HepG2 (cell line): ENCODE data around the gene ZBTB47. TPM values are rescaled to one million over a fixed set of nuclear protein-coding genes. Genes with fewer than 3 reads are reported as not detected.

Experiments used
- ARNTL ChIP-seq: sonication (generic); formaldehyde crosslinking; IDR thresholded peaks from 2 replicates; pipeline ENCODE4 v1.4.0; 2020; ENCODE audit warnings: mild to moderate bottlenecking, missing genetic modification reagents
- CBX2 ChIP-seq, 2 experiments: fragments of 200-600 bp in 1 of 2; sonication (generic); formaldehyde crosslinking in 1 of 2; IDR thresholded peaks; 2 replicates each; pipeline versions ENCODE4 v1.7.0 to v1.8.1; 2018 to 2022; ENCODE audit warnings: low read depth in 2 of 2, low read length in 1 of 2, mild to moderate bottlenecking in 1 of 2, missing genetic modification reagents in 1 of 2
- CENPT ChIP-seq: sonication (generic); formaldehyde crosslinking; IDR thresholded peaks from 2 replicates; pipeline ENCODE4 v1.8.0; 2022; ENCODE audit warnings: low read depth, mild to moderate bottlenecking, moderate library complexity, missing genetic modification reagents
- DBP ChIP-seq: sonication (generic); formaldehyde crosslinking; IDR thresholded peaks from 2 replicates; pipeline ENCODE4 v1.4.0; 2020; ENCODE audit warnings: missing genetic modification reagents; ENCODE audit errors: not compliant biosample characterization
- DNMT1 ChIP-seq: sonication (generic); formaldehyde crosslinking; IDR thresholded peaks from 2 replicates; pipeline ENCODE4 v1.5.1; 2020; ENCODE audit warnings: mild to moderate bottlenecking, missing genetic modification reagents
- DPF2 ChIP-seq: sonication (generic); formaldehyde crosslinking; IDR thresholded peaks from 2 replicates; pipeline ENCODE4 v1.4.0; 2020; ENCODE audit warnings: mild to moderate bottlenecking, low read depth, missing genetic modification reagents, borderline replicate concordance
- LBX2 ChIP-seq: sonication (generic); formaldehyde crosslinking; IDR thresholded peaks from 2 replicates; pipeline ENCODE4 v1.5.0; 2020; ENCODE audit warnings: missing genetic modification reagents, mild to moderate bottlenecking, borderline replicate concordance
- MXD1 ChIP-seq: sonication (generic); formaldehyde crosslinking; IDR thresholded peaks from 2 replicates; pipeline ENCODE4 v1.4.0; 2020; ENCODE audit warnings: mild to moderate bottlenecking, missing genetic modification reagents
- MXD4 ChIP-seq: IDR thresholded peaks from 2 replicates; pipeline ENCODE4 v1.6.1; 2016; ENCODE audit warnings: mild to moderate bottlenecking, missing biosample characterization, missing genetic modification reagents
- NRL ChIP-seq: sonication (generic); formaldehyde crosslinking; IDR thresholded peaks from 2 replicates; pipeline ENCODE4 v1.5.0; 2020; ENCODE audit warnings: missing genetic modification reagents, mild to moderate bottlenecking, moderate library complexity, borderline replicate concordance
- POGZ ChIP-seq: sonication (generic); formaldehyde crosslinking; IDR thresholded peaks from 2 replicates; pipeline ENCODE4 v1.4.0; 2020; ENCODE audit warnings: mild to moderate bottlenecking, missing genetic modification reagents
- SPEN ChIP-seq: sonication (generic); formaldehyde crosslinking; IDR thresholded peaks from 2 replicates; pipeline ENCODE4 v1.5.1; 2020; ENCODE audit warnings: low read depth, mild to moderate bottlenecking, missing genetic modification reagents
- SRF ChIP-seq: IDR thresholded peaks from 2 replicates; pipeline ENCODE4 v1.6.1; 2011; ENCODE audit warnings: mild to moderate bottlenecking, low read depth, low read length, moderate library complexity
- TEAD3 ChIP-seq: optimal IDR thresholded peaks from 2 replicates; pipeline ENCODE3; 2016; ENCODE audit warnings: borderline replicate concordance
- ZNF230 ChIP-seq: sonication (generic); formaldehyde crosslinking; IDR thresholded peaks from 2 replicates; pipeline ENCODE4 v1.4.0; 2020; ENCODE audit warnings: mild to moderate bottlenecking, missing genetic modification reagents
- ZNF263 ChIP-seq: sonication (generic); formaldehyde crosslinking; IDR thresholded peaks from 2 replicates; pipeline ENCODE4 v1.4.0; 2020; ENCODE audit warnings: missing genetic modification reagents
- ZNF317 ChIP-seq: sonication (generic); formaldehyde crosslinking; IDR thresholded peaks from 2 replicates; pipeline ENCODE4 v1.5.0; 2020; ENCODE audit warnings: mild to moderate bottlenecking, missing genetic modification reagents
- ZNF337 ChIP-seq: sonication (generic); formaldehyde crosslinking; IDR thresholded peaks from 2 replicates; pipeline ENCODE4 v1.5.1; 2020; ENCODE audit warnings: missing genetic modification reagents, low read depth, mild to moderate bottlenecking, borderline replicate concordance
- polyA plus RNA-seq, 8 experiments: library from polyadenylated mRNA; depleted of rRNA in 3 of 8; stranded (reverse) in 7 of 8; unstranded in 1 of 8; fragments of >200 nt; fragmentation: Illumina TruSeq in 4 of 8; extraction: Trizol in 4 of 8; gene quantifications; 2 replicates each; pipeline versions ENCODE4 v1.2.1 to v1.2.3, GENCODE V29; 2011 to 2016; ENCODE audit warnings: low read depth in 4 of 8, missing spikeins in 1 of 8, mixed read lengths in 1 of 8; ENCODE audit not compliant: insufficient read depth in 1 of 8
- total RNA-seq, 5 experiments: library from RNA; depleted of rRNA; stranded (reverse); fragments of >200 nt; fragmentation: Illumina TruSeq; extraction: Trizol; gene quantifications; 2 replicates each; pipeline ENCODE4 v1.2.3, GENCODE V29; 2016; ENCODE audit warnings: low read depth in 1 of 5
- TF ChIP-seq, protein P1 (sequence below): sonication (generic); formaldehyde crosslinking; IDR thresholded peaks from 2 replicates; pipeline ENCODE4 v1.5.0; 2020; ENCODE audit warnings: missing genetic modification reagents
- TF ChIP-seq, protein P2 (sequence below): sonication (generic); formaldehyde crosslinking; IDR thresholded peaks from 2 replicates; pipeline ENCODE4 v1.8.1; 2022; ENCODE audit warnings: low read depth, mild to moderate bottlenecking, missing genetic modification reagents
- TF ChIP-seq, protein P3 (sequence below): sonication (generic); formaldehyde crosslinking; IDR thresholded peaks from 2 replicates; pipeline ENCODE4 v1.5.0; 2020; ENCODE audit warnings: mild to moderate bottlenecking, missing genetic modification reagents

The ZBTB47 gene
- total and polyA plus RNA-seq, 2 of the 13 experiments (the other 11 are each of a cell fraction or from before 2014, with no cell fraction given) = 1.5 to 3.1 TPM

- peak; percentile 96 for TF ChIP-seq DBP (CRISPR knock-in tag)
- TF ChIP-seq ZNF337 (CRISPR knock-in tag) = peak; percentile 45; the same call in 1 of the 2 replicates
- TF ChIP-seq DPF2 (CRISPR knock-in tag) = no peak
- TF ChIP-seq, protein P1, sequence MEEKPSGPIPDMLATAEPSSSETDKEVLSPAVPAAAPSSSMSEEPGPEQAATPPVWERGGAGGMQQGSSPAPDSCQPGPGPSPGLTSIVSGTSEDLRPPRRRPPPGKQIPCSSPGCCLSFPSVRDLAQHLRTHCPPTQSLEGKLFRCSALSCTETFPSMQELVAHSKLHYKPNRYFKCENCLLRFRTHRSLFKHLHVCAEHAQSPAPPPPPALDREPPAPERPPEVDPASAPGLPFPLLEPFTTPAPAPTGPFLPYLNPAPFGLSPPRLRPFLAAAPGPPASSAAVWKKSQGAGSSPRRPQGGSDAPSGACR (CRISPR knock-in tag) = no peak
- peak; percentile 66; the same call in 1 of the 2 replicates for TF ChIP-seq ARNTL (CRISPR knock-in tag)
- TF ChIP-seq POGZ (CRISPR knock-in tag) = no peak
- TF ChIP-seq SPEN (CRISPR knock-in tag) = no peak
- peak; percentile 60; the same call in 1 of the 2 replicates for TF ChIP-seq MXD4 (CRISPR knock-in tag)
- TF ChIP-seq MXD1 (CRISPR knock-in tag) = peak; percentile 44; the same call in 1 of the 2 replicates
- TF ChIP-seq DNMT1 = no peak
- TF ChIP-seq LBX2 (CRISPR knock-in tag) = peak; percentile 74; the same call in 1 of the 2 replicates
- no peak for TF ChIP-seq NRL (CRISPR knock-in tag)
- TF ChIP-seq ZNF263 (CRISPR knock-in tag) = peak; percentile 67
- TF ChIP-seq, protein P2, sequence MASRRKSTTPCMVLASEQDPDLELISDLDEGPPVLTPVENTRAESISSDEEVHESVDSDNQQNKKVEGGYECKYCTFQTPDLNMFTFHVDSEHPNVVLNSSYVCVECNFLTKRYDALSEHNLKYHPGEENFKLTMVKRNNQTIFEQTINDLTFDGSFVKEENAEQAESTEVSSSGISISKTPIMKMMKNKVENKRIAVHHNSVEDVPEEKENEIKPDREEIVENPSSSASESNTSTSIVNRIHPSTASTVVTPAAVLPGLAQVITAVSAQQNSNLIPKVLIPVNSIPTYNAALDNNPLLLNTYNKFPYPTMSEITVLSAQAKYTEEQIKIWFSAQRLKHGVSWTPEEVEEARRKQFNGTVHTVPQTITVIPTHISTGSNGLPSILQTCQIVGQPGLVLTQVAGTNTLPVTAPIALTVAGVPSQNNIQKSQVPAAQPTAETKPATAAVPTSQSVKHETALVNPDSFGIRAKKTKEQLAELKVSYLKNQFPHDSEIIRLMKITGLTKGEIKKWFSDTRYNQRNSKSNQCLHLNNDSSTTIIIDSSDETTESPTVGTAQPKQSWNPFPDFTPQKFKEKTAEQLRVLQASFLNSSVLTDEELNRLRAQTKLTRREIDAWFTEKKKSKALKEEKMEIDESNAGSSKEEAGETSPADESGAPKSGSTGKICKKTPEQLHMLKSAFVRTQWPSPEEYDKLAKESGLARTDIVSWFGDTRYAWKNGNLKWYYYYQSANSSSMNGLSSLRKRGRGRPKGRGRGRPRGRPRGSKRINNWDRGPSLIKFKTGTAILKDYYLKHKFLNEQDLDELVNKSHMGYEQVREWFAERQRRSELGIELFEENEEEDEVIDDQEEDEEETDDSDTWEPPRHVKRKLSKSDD (CRISPR knock-in tag) = no peak
- peak; percentile 77; the same call in 1 of the 2 replicates for TF ChIP-seq ZNF230 (CRISPR knock-in tag)
- peak; percentile 55 for TF ChIP-seq TEAD3 (CRISPR knock-in tag)
- TF ChIP-seq SRF = no peak
- TF ChIP-seq ZNF317 (CRISPR knock-in tag) = no peak
- TF ChIP-seq CBX2 (IDR thresholded peaks at IDR 0.05; ENCODE audit: low read depth, low read length) = no peak
- TF ChIP-seq CBX2 (CRISPR knock-in tag; IDR thresholded peaks at IDR 0.05; ENCODE audit: low read depth) = no peak
- TF ChIP-seq CENPT (CRISPR knock-in tag) = peak; percentile 81; the same call in 1 of the 2 replicates
- TF ChIP-seq, protein P3, sequence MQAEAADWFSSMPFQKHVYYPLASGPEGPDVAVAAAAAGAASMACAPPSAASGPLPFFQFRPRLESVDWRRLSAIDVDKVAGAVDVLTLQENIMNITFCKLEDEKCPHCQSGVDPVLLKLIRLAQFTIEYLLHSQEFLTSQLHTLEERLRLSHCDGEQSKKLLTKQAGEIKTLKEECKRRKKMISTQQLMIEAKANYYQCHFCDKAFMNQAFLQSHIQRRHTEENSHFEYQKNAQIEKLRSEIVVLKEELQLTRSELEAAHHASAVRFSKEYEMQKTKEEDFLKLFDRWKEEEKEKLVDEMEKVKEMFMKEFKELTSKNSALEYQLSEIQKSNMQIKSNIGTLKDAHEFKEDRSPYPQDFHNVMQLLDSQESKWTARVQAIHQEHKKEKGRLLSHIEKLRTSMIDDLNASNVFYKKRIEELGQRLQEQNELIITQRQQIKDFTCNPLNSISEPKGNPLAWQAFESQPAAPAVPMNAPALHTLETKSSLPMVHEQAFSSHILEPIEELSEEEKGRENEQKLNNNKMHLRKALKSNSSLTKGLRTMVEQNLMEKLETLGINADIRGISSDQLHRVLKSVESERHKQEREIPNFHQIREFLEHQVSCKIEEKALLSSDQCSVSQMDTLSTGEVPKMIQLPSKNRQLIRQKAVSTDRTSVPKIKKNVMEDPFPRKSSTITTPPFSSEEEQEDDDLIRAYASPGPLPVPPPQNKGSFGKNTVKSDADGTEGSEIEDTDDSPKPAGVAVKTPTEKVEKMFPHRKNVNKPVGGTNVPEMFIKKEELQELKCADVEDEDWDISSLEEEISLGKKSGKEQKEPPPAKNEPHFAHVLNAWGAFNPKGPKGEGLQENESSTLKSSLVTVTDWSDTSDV = 0 out of 2 replicates have a peak, but pooled peaks have one; percentile 44
These were observed 48.0 kb downstream of the ZBTB47 start (continued) for GRCh38 chr3:42701371-42702065.
